ENCODE results near the gene ACSF3.

ACSF3 gene

GRCh38 chr16:89132194-89133005, 38.7 kb downstream of the ACSF3 start:
- no peak for DNase-seq (ENCODE audit: low read depth)
- no peak overlapping the region for H3K4me3 ChIP-seq (ENCODE audit: control insufficient read depth, low read depth, low read length)
- no peak for TF ChIP-seq CTCF (conservative IDR thresholded peaks at IDR 0.05; ENCODE audit: control insufficient read depth, insufficient read depth, low read depth, low read length)

GRCh38 chr16:89133457-89134127, 39.9 kb downstream of the ACSF3 start:
- TF ChIP-seq CTCF (conservative IDR thresholded peaks at IDR 0.05; ENCODE audit: control insufficient read depth, insufficient read depth, low read depth, low read length), result no peak
- no peak for DNase-seq (ENCODE audit: low read depth)
- no peak overlapping the region for H3K4me3 ChIP-seq (ENCODE audit: control insufficient read depth, low read depth, low read length)

- no peak for DNase-seq (ENCODE audit: low read depth)
- no peak for TF ChIP-seq CTCF (conservative IDR thresholded peaks at IDR 0.05; ENCODE audit: control insufficient read depth, insufficient read depth, low read depth, low read length)
- H3K4me3 ChIP-seq (ENCODE audit: control insufficient read depth, low read depth, low read length), result no peak overlapping the region
Observed at GRCh38 chr16:89134269-89134668, 40.6 kb downstream of the ACSF3 start.

GRCh38 chr16:89135166-89135565, 41.5 kb downstream of the ACSF3 start:
- DNase-seq (ENCODE audit: low read depth), result no peak
- no peak for TF ChIP-seq CTCF (conservative IDR thresholded peaks at IDR 0.05; ENCODE audit: control insufficient read depth, insufficient read depth, low read depth, low read length)
- no peak overlapping the region for H3K4me3 ChIP-seq (ENCODE audit: control insufficient read depth, low read depth, low read length)

GRCh38 chr16:89135971-89136765, 42.5 kb downstream of the ACSF3 start:
- no peak overlapping the region for H3K4me3 ChIP-seq (ENCODE audit: control insufficient read depth, low read depth, low read length)
- DNase-seq (ENCODE audit: low read depth), result no peak
- TF ChIP-seq CTCF (conservative IDR thresholded peaks at IDR 0.05; ENCODE audit: control insufficient read depth, insufficient read depth, low read depth, low read length), result no peak

GRCh38 chr16:89136931-89137330, 43.3 kb downstream of the ACSF3 start:
- DNase-seq (ENCODE audit: low read depth), result no peak
- no peak for TF ChIP-seq CTCF (conservative IDR thresholded peaks at IDR 0.05; ENCODE audit: control insufficient read depth, insufficient read depth, low read depth, low read length)
- no peak overlapping the region for H3K4me3 ChIP-seq (ENCODE audit: control insufficient read depth, low read depth, low read length)

Data from fibroblast of mammary gland (primary cell).